Measurements from ENCODE around the gene SERPINA1.

- TF ChIP-seq SPI1 (IDR thresholded peaks at IDR 0.05; ENCODE audit: low read depth, low read length) = no peak
- TF ChIP-seq POLR2A (IDR thresholded peaks at IDR 0.05; ENCODE audit: low read depth, low read length) = no peak
- TF ChIP-seq POLR2AphosphoS5 (IDR thresholded peaks at IDR 0.05; ENCODE audit: low read depth, low read length) = no peak
- no peak for TF ChIP-seq PAX5 (IDR thresholded peaks at IDR 0.05; ENCODE audit: insufficient read depth, low read length, severe bottlenecking)
- no peak for TF ChIP-seq TAF1 (IDR thresholded peaks at IDR 0.05; ENCODE audit: low read depth, low read length)
Observed at GRCh38 chr14:94357166-94357565, 31.2 kb downstream of the SERPINA1 start.
